Keratinocyte (primary cell): ENCODE data around the gene SRPK2. TPM values are rescaled to one million over a fixed set of nuclear protein-coding genes. Genes with fewer than 3 reads are reported as not detected.
A peak's percentile ranks its signal among the peaks of the same experiment; 100 is the strongest.

Source experiments
- DNase-seq: peaks from one replicate; pipeline ENCODE4 v3.0.0-alpha.2; 2011; ENCODE audit warnings: low read depth, missing footprints, low spot score
- FAIRE-seq: peaks from 2 replicates; lab custom pipeline; 2011; peaks lifted over from hg19 to GRCh38; lab: Jason Lieb, UNC
- H2AFZ ChIP-seq: 2 replicates; pipeline ENCODE4 v1.6.0; 2012; ENCODE audit warnings: low read length, control low read depth, inconsistent platforms; ENCODE audit not compliant: control insufficient read depth
- H3K27ac ChIP-seq: 2 replicates; pipeline ENCODE4 v1.5.1; 2011; ENCODE audit warnings: low read length; ENCODE audit not compliant: control insufficient read depth, insufficient read depth
- H3K27me3 ChIP-seq: 3 replicates; pipeline ENCODE4 v1.6.0; 2011; ENCODE audit warnings: low read length; ENCODE audit not compliant: control insufficient read depth, insufficient read depth; ENCODE audit errors: extremely low read depth
- H3K36me3 ChIP-seq, 2 experiments: 2 replicates in 1 of 2; 3 replicates in 1 of 2; pipeline ENCODE4 v1.5.1; 2011; ENCODE audit warnings: low read length in 2 of 2, mild to moderate bottlenecking in 1 of 2; ENCODE audit not compliant: control insufficient read depth in 2 of 2, insufficient read depth in 2 of 2; ENCODE audit errors: extremely low read depth in 1 of 2
- H3K4me1 ChIP-seq: 3 replicates; pipeline ENCODE4 v1.5.1; 2011; ENCODE audit warnings: low read length; ENCODE audit not compliant: control insufficient read depth, insufficient read depth; ENCODE audit errors: extremely low read depth
- H3K4me2 ChIP-seq: 3 replicates; pipeline ENCODE4 v1.6.0; 2011; ENCODE audit warnings: low read depth, low read length; ENCODE audit not compliant: control insufficient read depth, insufficient read depth; ENCODE audit errors: extremely low read depth
- H3K4me3 ChIP-seq, 3 experiments: fragments of 200-600 bp in 1 of 3; sonication (generic) in 1 of 3; 2 replicates in 2 of 3; 3 replicates in 1 of 3; pipeline ENCODE4 v1.5.1; 2011 to 2016; ENCODE audit warnings: low read length in 3 of 3, mild to moderate bottlenecking in 3 of 3, control low read depth in 2 of 3, inconsistent platforms in 1 of 3, low read depth in 1 of 3, mixed read lengths in 1 of 3, mixed run types in 1 of 3, moderate library complexity in 1 of 3; ENCODE audit not compliant: control insufficient read depth in 2 of 3, insufficient read depth in 2 of 3; ENCODE audit errors: extremely low read depth in 1 of 3
- H3K79me2 ChIP-seq: 2 replicates; pipeline ENCODE4 v1.6.0; 2012; ENCODE audit warnings: low read length; ENCODE audit not compliant: control insufficient read depth, insufficient read depth
- H3K9ac ChIP-seq: 3 replicates; pipeline ENCODE4 v1.6.0; 2011; ENCODE audit warnings: low read length; ENCODE audit not compliant: control insufficient read depth, insufficient read depth; ENCODE audit errors: extremely low read depth
- H3K9me1 ChIP-seq: 3 replicates; pipeline ENCODE4 v1.6.0; 2011; ENCODE audit warnings: low read length; ENCODE audit not compliant: control insufficient read depth, insufficient read depth; ENCODE audit errors: extremely low read depth
- H3K9me3 ChIP-seq: 2 replicates; pipeline ENCODE4 v1.5.1; 2012; ENCODE audit warnings: low read depth, low read length; ENCODE audit not compliant: control insufficient read depth
- H4K20me1 ChIP-seq: 3 replicates; pipeline ENCODE4 v1.6.0; 2011; ENCODE audit warnings: low read length; ENCODE audit not compliant: control insufficient read depth, insufficient read depth; ENCODE audit errors: extremely low read depth
- EZH2 ChIP-seq: IDR thresholded peaks from one replicate; pipeline ENCODE4 v1.6.1; 2012; ENCODE audit warnings: inconsistent platforms, mild to moderate bottlenecking, low read length, moderate library complexity
- dilution Hi-C: fragments of 300-500 bp; cut with MboI; formaldehyde crosslinking; loops from one replicate; pipeline ENCODE4 v1.7.0; 2020; ENCODE audit warnings: low sequenced_read_pairs; ENCODE audit not compliant: extremely low pct_ligation_motif_present
- polyA plus RNA-seq, 5 experiments: library from polyadenylated mRNA; depleted of rRNA in 3 of 5; stranded (reverse) in 3 of 5; stranded (forward) in 1 of 5; unstranded in 1 of 5; fragments of >200 nt; gene quantifications; 1 replicate in 1 of 5; 2 replicates in 3 of 5; 3 replicates in 1 of 5; pipeline versions ENCODE4 v1.2.1 to v1.2.3, GENCODE V29; 2011 to 2012; ENCODE audit warnings: missing spikeins in 2 of 5, low read depth in 1 of 5, low replicate concordance in 1 of 5
- TF ChIP-seq, protein P1 (sequence below), 3 experiments: IDR thresholded peaks in 1 of 3; conservative IDR thresholded peaks in 1 of 3; optimal IDR thresholded peaks in 1 of 3; 2 replicates in 2 of 3; 3 replicates in 1 of 3; pipeline versions ENCODE3 to v1.5.1; 2011; ENCODE audit warnings: low read length in 3 of 3, mild to moderate bottlenecking in 3 of 3, moderate library complexity in 2 of 3, control low read depth in 1 of 3, inconsistent platforms in 1 of 3; ENCODE audit not compliant: insufficient read depth in 2 of 3; ENCODE audit errors: extremely low read depth in 1 of 3

Gene SRPK2
- polyA plus RNA-seq, 1 donor (not counting 4 experiments of a cell fraction or from before 2014, with no cell fraction given), result 40.2 TPM

- dilution Hi-C loops, result no loop called here
- no peaks in the 10 kb centered on the region for H3K9me3 ChIP-seq
- peak; percentile 51 for FAIRE-seq
- DNase-seq, result no peak
- no peak overlapping the region for H2AFZ ChIP-seq
- TF ChIP-seq, protein P1, sequence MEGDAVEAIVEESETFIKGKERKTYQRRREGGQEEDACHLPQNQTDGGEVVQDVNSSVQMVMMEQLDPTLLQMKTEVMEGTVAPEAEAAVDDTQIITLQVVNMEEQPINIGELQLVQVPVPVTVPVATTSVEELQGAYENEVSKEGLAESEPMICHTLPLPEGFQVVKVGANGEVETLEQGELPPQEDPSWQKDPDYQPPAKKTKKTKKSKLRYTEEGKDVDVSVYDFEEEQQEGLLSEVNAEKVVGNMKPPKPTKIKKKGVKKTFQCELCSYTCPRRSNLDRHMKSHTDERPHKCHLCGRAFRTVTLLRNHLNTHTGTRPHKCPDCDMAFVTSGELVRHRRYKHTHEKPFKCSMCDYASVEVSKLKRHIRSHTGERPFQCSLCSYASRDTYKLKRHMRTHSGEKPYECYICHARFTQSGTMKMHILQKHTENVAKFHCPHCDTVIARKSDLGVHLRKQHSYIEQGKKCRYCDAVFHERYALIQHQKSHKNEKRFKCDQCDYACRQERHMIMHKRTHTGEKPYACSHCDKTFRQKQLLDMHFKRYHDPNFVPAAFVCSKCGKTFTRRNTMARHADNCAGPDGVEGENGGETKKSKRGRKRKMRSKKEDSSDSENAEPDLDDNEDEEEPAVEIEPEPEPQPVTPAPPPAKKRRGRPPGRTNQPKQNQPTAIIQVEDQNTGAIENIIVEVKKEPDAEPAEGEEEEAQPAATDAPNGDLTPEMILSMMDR (optimal IDR thresholded peaks at IDR 0.05 in 1 of 3, IDR thresholded peaks at IDR 0.05 in 1 of 3, conservative IDR thresholded peaks at IDR 0.05 in 1 of 3; ENCODE audit: extremely low read depth in 1 of 3, insufficient read depth in 2 of 3, low read length in 3 of 3), result no peak
- no peak for TF ChIP-seq EZH2
- H4K20me1 ChIP-seq, result no peaks in the 10 kb centered on the region
- H3K9me1 ChIP-seq, result no peaks in the 10 kb centered on the region
- no peaks in the 10 kb centered on the region for H3K27me3 ChIP-seq
- H3K9ac ChIP-seq, result no peak overlapping the region
- H3K4me1 ChIP-seq, result peaks cover 13% of the 10 kb centered on the region
- no peak overlapping the region for H3K4me3 ChIP-seq
- H3K4me2 ChIP-seq, result peak overlapping the region; percentile 49
- peak overlapping the region; percentile 57 for H3K27ac ChIP-seq
- H3K79me2 ChIP-seq, result no peaks in the 10 kb centered on the region
- peaks cover 5 to 7% of the 10 kb centered on the region in 2 experiments for H3K36me3 ChIP-seq
Observed at GRCh38 chr7:105149827-105150226, 238.9 kb downstream of the SRPK2 start.

DNA sequence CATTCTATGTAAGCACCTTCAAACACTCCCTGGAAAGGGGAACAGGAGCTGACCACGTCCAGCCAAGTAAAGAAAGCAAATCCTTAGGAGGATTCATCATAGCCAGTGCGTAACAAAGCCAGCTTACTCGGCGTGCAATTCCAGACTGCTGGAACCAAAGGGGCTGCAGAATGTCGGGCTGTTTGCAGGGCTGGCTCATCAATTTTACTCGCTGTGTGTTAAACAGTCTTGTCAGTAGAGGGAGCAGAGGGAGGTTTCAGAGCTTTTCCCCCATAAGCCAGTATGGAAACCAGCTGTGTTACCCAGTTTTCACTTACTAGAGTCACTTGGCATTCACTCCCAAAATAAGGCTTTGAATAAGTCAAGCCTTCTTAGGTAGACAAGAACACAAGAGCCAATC lies 247.7 kb downstream of the SRPK2 start:
- no peak for FAIRE-seq
- H3K27me3 ChIP-seq, result no peaks in the 10 kb centered on the region
- H4K20me1 ChIP-seq, result no peaks in the 10 kb centered on the region
- dilution Hi-C loops, result no loop called here
- H3K9me3 ChIP-seq, result no peaks in the 10 kb centered on the region
- peaks cover 9% of the 10 kb centered on the region for H3K79me2 ChIP-seq
- no peak overlapping the region for H3K9ac ChIP-seq
- no peak for TF ChIP-seq EZH2
- TF ChIP-seq, protein P1 (optimal IDR thresholded peaks at IDR 0.05 in 1 of 3, IDR thresholded peaks at IDR 0.05 in 1 of 3, conservative IDR thresholded peaks at IDR 0.05 in 1 of 3; ENCODE audit: extremely low read depth in 1 of 3, insufficient read depth in 2 of 3, low read length in 3 of 3), result peak; percentile 24 to 53 (median 34)
- H3K9me1 ChIP-seq, result no peaks in the 10 kb centered on the region
- H3K36me3 ChIP-seq, result peaks cover 21 to 26% of the 10 kb centered on the region in 2 experiments
- no peak overlapping the region for H3K4me3 ChIP-seq
- no peak overlapping the region for H3K27ac ChIP-seq
- no peak for DNase-seq
- H3K4me2 ChIP-seq, result no peak overlapping the region
- no peaks in the 10 kb centered on the region for H3K4me1 ChIP-seq
- no peak overlapping the region for H2AFZ ChIP-seq
